Panc1 (cell line): ENCODE measurements around the gene SCG5.
"Not testable (repeated sequence)": the region's sequence is repeated elsewhere in the genome, so short reads cannot be mapped to it uniquely, and the experiment has no call there.

Source experiments
- CTCF ChIP-seq: fragments of 450-650 bp; IDR thresholded peaks from 2 replicates; pipeline ENCODE4 v1.5.1; 2017; ENCODE audit warnings: mild to moderate bottlenecking
- POLR2AphosphoS5 ChIP-seq: IDR thresholded peaks from 2 replicates; pipeline ENCODE4 v1.6.1; 2012; ENCODE audit warnings: mild to moderate bottlenecking, low read depth, low read length, moderate library complexity

DNA sequence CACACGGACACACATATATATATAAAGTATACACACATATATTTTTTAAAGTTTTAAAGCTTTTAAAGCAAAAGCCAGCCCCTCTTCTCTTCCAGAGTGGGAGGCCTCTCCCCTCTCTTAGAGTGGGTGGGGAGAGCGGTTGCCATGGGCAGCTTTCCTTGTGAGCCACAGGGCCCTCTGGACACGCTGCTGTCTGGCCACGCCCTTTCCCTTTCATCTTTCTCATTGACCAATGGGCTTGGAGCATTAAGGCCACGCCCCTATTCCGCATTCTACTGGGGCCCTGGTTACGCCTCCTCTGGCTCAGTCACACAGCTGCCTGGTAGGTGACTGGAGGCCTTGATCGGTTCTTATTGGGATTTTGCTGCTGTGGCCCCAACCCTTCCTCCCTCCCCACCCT lies 48.4 kb upstream of the SCG5 start, which contains the start of gene GOLGA8N:
- not testable (repeated sequence) for TF ChIP-seq CTCF, POLR2AphosphoS5
